ENCODE results near the gene ACBD4.

DNA sequence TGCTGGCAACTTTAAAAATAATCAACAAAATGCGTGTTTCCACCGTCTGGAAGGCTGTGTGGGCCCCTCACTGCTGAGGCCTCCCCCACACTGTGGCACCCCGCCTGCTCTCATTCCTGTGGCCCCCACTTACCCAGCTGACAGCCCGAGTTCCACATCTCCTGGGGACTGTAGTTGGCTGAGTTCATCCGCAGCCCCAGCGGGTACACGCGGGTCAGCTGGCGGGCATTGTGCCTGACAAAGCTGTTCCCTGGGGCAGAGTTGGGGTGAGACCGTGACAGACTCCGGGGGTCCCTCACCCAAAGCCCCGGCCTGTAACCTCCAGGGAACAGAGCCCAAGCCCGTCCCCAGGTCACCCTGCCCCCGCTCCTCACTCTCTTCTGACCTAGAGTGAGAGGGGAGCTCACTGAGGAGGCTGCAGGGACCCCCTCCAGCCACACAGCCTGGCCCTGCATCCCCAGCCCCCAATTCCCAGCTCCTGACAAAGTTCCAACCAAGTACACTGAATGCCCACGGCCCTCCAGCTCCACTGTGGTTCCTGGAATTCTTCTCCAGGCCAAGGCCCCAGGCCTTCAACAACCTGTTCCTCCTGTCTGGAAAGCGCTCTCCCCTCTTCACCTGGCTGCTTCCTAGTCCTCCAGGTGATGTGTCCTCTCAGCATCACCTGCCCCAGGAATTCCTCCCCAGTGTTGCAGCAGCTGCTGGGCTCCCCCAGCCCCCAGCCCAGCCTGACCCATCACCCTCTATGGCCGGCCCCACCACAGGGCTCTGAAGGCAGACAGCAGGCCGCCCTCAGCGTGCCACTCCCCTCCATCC is 21.2 kb upstream of the ACBD4 start:
- TF ChIP-seq EZH2 (IDR thresholded peaks at IDR 0.05): no peak
- no peak for TF ChIP-seq POLR2AphosphoS5 (IDR thresholded peaks at IDR 0.05; ENCODE audit: borderline replicate concordance, low read depth, low read length)
- no peak for TF ChIP-seq FOXP2 (optimal IDR thresholded peaks at IDR 0.05; ENCODE audit: control extremely low read depth, extremely low read length, insufficient read depth)
